ENCODE data around the gene SLC6A15. TPM values are rescaled to one million over a fixed set of nuclear protein-coding genes. Genes with fewer than 3 reads are reported as not detected.

Gene SLC6A15
- total RNA-seq, 1 donor from 2014 or later = 0.52 TPM

DNA sequence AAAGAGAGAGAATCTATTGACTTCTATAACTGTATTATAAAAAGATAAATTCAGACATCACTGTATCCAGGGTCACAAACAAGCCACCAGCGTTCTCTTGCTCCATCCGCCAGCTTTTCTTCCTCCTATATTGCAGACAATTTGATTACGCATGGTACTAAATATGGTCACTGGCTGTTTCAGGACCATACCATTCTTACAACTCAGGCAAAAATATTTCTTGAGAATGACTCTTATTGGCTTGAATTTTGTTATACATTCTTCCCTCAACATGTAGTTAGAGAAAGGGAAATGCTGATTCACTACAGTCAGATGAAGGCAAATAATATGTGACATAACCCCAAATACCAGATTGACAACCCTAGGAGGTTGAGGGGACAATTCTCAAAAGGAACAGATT lies 101.3 kb downstream of the SLC6A15 start:
- H3K4me3 ChIP-seq (ENCODE audit: low read length in 3 of 3) = no peak overlapping the region
- no peaks in the 10 kb centered on the region for H3K4me1 ChIP-seq (ENCODE audit: control insufficient read depth in 3 of 3, insufficient read depth in 3 of 3, low read length in 3 of 3)
- H3K9ac ChIP-seq (ENCODE audit: low read depth in 1 of 3, low read length in 3 of 3) = no peak overlapping the region
- H3K27me3 ChIP-seq (ENCODE audit: control insufficient read depth in 3 of 3, insufficient read depth in 3 of 3, low read length in 3 of 3) = no peaks in the 10 kb centered on the region
- H3K27ac ChIP-seq (ENCODE audit: low read depth, low read length) = no peak overlapping the region
- no peaks in the 10 kb centered on the region for H3K36me3 ChIP-seq (ENCODE audit: control insufficient read depth in 3 of 3, insufficient read depth in 3 of 3, low read length in 3 of 3)
- no peaks in the 10 kb centered on the region for H3K9me3 ChIP-seq (ENCODE audit: control insufficient read depth in 3 of 3, low read length in 3 of 3)

DNA sequence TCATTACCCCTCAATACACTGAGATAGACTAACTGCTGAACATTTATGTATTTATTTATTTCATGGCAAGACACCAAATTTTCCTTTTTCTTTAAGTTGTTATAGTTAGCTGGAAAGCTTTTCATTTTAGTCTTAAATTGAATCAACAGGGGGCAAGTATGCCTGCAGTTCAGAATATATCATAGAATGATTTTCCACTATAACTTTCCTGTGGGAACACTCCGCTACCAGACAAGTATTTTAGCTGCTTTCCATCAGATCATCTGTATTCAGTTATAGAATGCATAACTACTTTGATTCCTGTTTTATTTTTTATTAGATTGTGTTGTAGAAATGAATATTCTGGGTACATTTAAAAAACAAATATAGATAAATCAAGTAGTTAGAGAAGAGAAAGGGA lies 102.0 kb downstream of the SLC6A15 start:
- no peak overlapping the region for H3K4me3 ChIP-seq (ENCODE audit: low read length in 3 of 3)
- no peaks in the 10 kb centered on the region for H3K9me3 ChIP-seq (ENCODE audit: control insufficient read depth in 3 of 3, low read length in 3 of 3)
- H3K4me1 ChIP-seq (ENCODE audit: control insufficient read depth in 3 of 3, insufficient read depth in 3 of 3, low read length in 3 of 3) = no peaks in the 10 kb centered on the region
- H3K27ac ChIP-seq (ENCODE audit: low read depth, low read length) = no peak overlapping the region
- no peak overlapping the region for H3K9ac ChIP-seq (ENCODE audit: low read depth in 1 of 3, low read length in 3 of 3)
- H3K36me3 ChIP-seq (ENCODE audit: control insufficient read depth in 3 of 3, insufficient read depth in 3 of 3, low read length in 3 of 3) = no peaks in the 10 kb centered on the region
- H3K27me3 ChIP-seq (ENCODE audit: control insufficient read depth in 3 of 3, insufficient read depth in 3 of 3, low read length in 3 of 3) = no peaks in the 10 kb centered on the region

Small RNA genes lying within 50 kb of the gene (small RNA-seq; reads per million reads assigned to genes)
- gene AC128657.1 = not detected

Other genes starting within 250 kb of the SLC6A15 start
- gene TSPAN19, start 123.5 kb upstream of the SLC6A15 start, total RNA-seq = not detected
- not detected for gene LRRIQ1, start 123.6 kb upstream of the SLC6A15 start, total RNA-seq